Bronchial epithelial cell (primary cell): ENCODE results near the gene SLC35F1. TPM values are rescaled to one million over a fixed set of nuclear protein-coding genes. Genes with fewer than 3 reads are reported as not detected.
"Not testable (repeated sequence)": the region's sequence is repeated elsewhere in the genome, so short reads cannot be mapped to it uniquely, and the experiment has no call there.

ENCODE experiments used
- DNase-seq: peaks from one replicate; pipeline ENCODE4 v3.0.0-alpha.2; 2010; ENCODE audit warnings: low read depth
- FAIRE-seq: peaks from 2 replicates; lab custom pipeline; 2011; peaks lifted over from hg19 to GRCh38; lab: Jason Lieb, UNC
- H3K27me3 ChIP-seq: 2 replicates; pipeline ENCODE4 v1.5.1; 2011; ENCODE audit warnings: low read length; ENCODE audit not compliant: control insufficient read depth, insufficient read depth
- H3K36me3 ChIP-seq: 2 replicates; pipeline ENCODE4 v1.5.1; 2011; ENCODE audit warnings: low read length; ENCODE audit not compliant: control insufficient read depth, insufficient read depth
- H3K4me3 ChIP-seq: 2 replicates; pipeline ENCODE4 v1.5.1; 2011; ENCODE audit warnings: mild to moderate bottlenecking, low read depth, low read length, control low read depth
- CTCF ChIP-seq: IDR thresholded peaks from 2 replicates; pipeline ENCODE4 v1.5.1; 2011; ENCODE audit warnings: mild to moderate bottlenecking, moderate library complexity, low read length, control low read depth, inconsistent platforms; ENCODE audit not compliant: insufficient read depth, severe bottlenecking
- total RNA-seq: library from RNA; depleted of rRNA; stranded (reverse); fragments of >200 nt; gene quantifications from 2 replicates; pipeline ENCODE4 v1.2.1, GENCODE V29; 2014

SLC35F1 gene
- total RNA-seq, 1 donor from 2014 or later = not detected

- peak; percentile 28 for FAIRE-seq
- no peaks in the 10 kb centered on the region for H3K27me3 ChIP-seq
- H3K36me3 ChIP-seq = no peaks in the 10 kb centered on the region
- H3K4me3 ChIP-seq = no peak overlapping the region
- TF ChIP-seq CTCF = no peak
- DNase-seq = no peak
These were observed 105.9 kb downstream of the SLC35F1 start for GRCh38 chr6:118012944-118013343.

GRCh38 chr6:118016532-118016931 is 109.5 kb downstream of the SLC35F1 start:
- no peak for TF ChIP-seq CTCF
- H3K27me3 ChIP-seq = no peaks in the 10 kb centered on the region
- no peak overlapping the region for H3K4me3 ChIP-seq
- FAIRE-seq = no peak
- DNase-seq = no peak
- H3K36me3 ChIP-seq = no peaks in the 10 kb centered on the region

GRCh38 chr6:118017301-118017848 is 110.3 kb downstream of the SLC35F1 start:
- H3K27me3 ChIP-seq = no peaks in the 10 kb centered on the region
- DNase-seq (no peak), FAIRE-seq (no peak)
- H3K36me3 ChIP-seq = no peaks in the 10 kb centered on the region
- no peak for TF ChIP-seq CTCF
- no peak overlapping the region for H3K4me3 ChIP-seq

- DNase-seq (no peak), FAIRE-seq (no peak)
- TF ChIP-seq CTCF = no peak
- no peaks in the 10 kb centered on the region for H3K36me3 ChIP-seq
- H3K27me3 ChIP-seq = no peaks in the 10 kb centered on the region
- H3K4me3 ChIP-seq = no peak overlapping the region
These were observed 116.7 kb downstream of the SLC35F1 start for GRCh38 chr6:118023771-118024170.

GRCh38 chr6:118029967-118030366 is 122.9 kb downstream of the SLC35F1 start:
- TF ChIP-seq CTCF = no peak
- no peak overlapping the region for H3K4me3 ChIP-seq
- no peaks in the 10 kb centered on the region for H3K36me3 ChIP-seq
- FAIRE-seq = peak; percentile 40
- no peaks in the 10 kb centered on the region for H3K27me3 ChIP-seq
- no peak for DNase-seq

- H3K4me3 ChIP-seq, H3K36me3 ChIP-seq, FAIRE-seq, DNase-seq, H3K27me3 ChIP-seq: not testable (repeated sequence)
These were observed 130.4 kb downstream of the SLC35F1 start for GRCh38 chr6:118037479-118037878.
